ENCODE results near the gene RNF213. TPM values are rescaled to one million over a fixed set of nuclear protein-coding genes. Genes with fewer than 3 reads are reported as not detected.
"Not testable (repeated sequence)": the region's sequence is repeated elsewhere in the genome, so short reads cannot be mapped to it uniquely, and the experiment has no call there.

RNF213 gene
- total RNA-seq, 1 donor from 2014 or later: 221 TPM

GRCh38 chr17:80294653-80295052 lies 34.0 kb downstream of the RNF213 start:
- no peak for DNase-seq (ENCODE audit: low spot score)

DNA sequence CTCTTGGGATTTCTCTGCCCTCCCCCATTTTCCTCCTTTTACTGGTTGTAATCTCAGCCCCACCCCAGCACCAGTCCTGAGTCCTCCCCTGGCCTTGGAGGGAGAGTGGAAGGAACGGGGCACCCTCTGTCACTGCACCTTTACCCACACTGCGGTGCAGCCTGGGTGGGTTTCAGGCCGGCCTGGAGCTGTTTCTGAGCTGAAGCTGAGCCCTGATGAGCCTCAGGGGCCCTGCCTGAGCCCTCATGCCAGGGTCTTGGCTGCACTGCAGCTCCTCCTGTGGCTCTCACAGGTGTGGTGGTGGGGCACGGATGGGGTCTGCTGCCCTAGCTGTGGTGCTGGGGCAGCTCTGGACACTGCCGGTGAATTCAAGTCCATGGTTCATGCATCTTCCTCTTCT lies 34.5 kb downstream of the RNF213 start:
- DNase-seq (ENCODE audit: low spot score): no peak

- DNase-seq (ENCODE audit: low spot score): no peak
Measured at GRCh38 chr17:80295559-80295958, 34.9 kb downstream of the RNF213 start.

- no peak for DNase-seq (ENCODE audit: low spot score)
Measured at GRCh38 chr17:80296221-80296620, 35.6 kb downstream of the RNF213 start.

- no peak for DNase-seq (ENCODE audit: low spot score)
Measured at GRCh38 chr17:80297996-80298560, 37.4 kb downstream of the RNF213 start.

DNA sequence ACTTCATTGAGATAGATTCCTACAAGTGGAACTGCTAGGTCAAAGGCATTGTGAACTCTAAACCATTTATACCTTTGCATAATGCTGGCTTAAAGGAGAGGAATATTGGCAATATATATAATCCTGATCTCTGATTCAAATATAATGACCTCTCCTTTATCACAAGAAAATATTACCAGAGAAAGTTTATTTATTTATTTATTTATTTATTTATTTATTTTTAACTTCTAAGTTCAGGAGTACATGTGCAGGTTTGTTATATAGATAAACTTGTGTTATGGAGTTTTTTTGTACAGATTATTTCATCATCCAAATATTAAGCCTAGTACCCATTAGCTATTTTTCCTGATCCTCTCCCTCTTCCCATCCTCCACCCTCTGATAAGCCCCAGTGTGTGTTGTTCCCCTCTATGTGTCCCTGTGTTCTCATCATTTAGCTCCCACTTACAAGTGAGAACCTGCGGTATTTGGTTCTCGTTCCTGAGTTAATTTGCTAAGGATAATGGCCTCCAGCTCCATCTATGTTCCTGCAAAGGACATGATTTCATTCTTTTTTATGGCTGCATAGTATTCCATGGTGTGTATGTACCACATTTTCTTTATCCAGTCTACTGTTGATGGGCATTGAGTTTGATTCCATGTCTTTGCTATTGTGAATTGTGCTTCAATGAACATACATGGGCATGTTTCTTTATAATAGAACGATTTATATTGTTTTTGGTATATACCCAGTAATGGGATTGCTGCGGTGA lies 38.9 kb downstream of the RNF213 start:
- not testable (repeated sequence) for DNase-seq (ENCODE audit: low spot score)

GRCh38 chr17:80300756-80301155 lies 40.1 kb downstream of the RNF213 start:
- DNase-seq (ENCODE audit: low spot score): not testable (repeated sequence)

- no peak for DNase-seq (ENCODE audit: low spot score)
Measured at GRCh38 chr17:80303824-80304223, 43.2 kb downstream of the RNF213 start.

- DNase-seq (ENCODE audit: low spot score): no peak
Measured at GRCh38 chr17:80307994-80308691, 47.5 kb downstream of the RNF213 start.

- DNase-seq (ENCODE audit: low spot score): no peak
Measured at GRCh38 chr17:80308692-80309517, 48.3 kb downstream of the RNF213 start.

GRCh38 chr17:80311216-80311827 lies 50.7 kb downstream of the RNF213 start:
- no peak for DNase-seq (ENCODE audit: low spot score)

DNA sequence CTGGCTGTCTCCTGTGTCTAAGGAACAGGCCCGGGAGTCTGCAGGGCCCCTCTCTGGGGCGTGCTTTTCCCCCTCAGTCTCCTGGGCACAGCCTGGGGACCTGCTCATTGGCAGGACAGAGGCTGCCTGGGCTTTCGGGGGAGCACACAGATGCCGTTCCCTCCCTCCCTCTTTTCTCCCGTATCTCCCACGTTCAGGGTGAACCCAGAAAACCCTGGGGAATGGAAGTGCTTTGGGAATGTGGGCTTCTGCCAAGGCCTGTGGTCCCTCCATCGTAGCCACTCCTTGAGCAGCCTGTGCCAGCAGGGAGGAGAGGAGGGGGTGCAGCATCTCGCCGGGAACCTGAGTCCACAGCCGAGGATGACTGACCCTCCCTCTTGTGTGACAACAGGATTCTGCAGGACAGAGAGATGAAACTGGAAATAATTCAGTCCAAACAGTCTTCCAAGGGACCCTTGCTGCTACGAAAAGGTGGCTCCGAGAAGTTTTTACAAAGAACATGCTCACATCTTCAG lies 52.0 kb downstream of the RNF213 start:
- no peak for DNase-seq (ENCODE audit: low spot score)

- DNase-seq (ENCODE audit: low spot score): no peak
Measured at GRCh38 chr17:80313160-80313829, 52.6 kb downstream of the RNF213 start.

GRCh38 chr17:80313946-80314345 lies 53.3 kb downstream of the RNF213 start:
- DNase-seq (ENCODE audit: low spot score): not testable (repeated sequence)

DNA sequence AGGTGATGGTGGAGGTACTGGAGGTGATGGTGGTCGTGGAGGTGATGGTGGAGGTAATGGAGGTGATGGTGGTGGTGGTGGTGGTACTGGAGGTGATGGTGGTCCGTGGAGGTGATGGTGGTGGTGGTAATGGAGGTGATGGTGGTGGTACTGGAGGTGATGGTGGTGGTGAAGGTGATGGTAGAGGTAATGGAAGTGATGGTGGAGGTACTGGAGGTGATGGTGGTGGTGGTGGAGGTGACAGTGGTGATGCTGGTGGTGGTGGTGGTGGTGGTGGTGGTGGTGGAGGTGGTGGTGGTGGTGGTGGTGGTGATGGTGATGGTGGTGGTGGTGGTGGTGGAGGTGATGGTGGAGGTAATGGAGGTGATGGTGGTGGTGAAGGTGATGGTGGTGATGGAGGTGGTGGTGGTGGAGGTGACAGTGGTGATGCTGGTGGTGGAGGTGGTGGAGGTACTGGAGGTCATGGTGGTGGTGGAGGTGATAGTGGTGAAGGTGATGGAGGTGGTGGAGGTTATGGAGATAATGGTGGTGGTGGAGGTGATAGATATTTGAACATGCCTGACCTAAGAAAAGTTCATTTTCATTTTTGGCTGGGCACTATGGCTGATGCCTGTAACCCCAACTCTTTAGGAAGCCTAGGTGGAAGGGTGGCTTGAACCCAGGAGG lies 55.0 kb downstream of the RNF213 start:
- no peak for DNase-seq (ENCODE audit: low spot score)

GRCh38 chr17:80316431-80316830 lies 55.8 kb downstream of the RNF213 start:
- DNase-seq (ENCODE audit: low spot score): no peak

GRCh38 chr17:80316927-80317705 lies 56.5 kb downstream of the RNF213 start:
- no peak for DNase-seq (ENCODE audit: low spot score)

GRCh38 chr17:80317706-80317980 lies 57.0 kb downstream of the RNF213 start:
- no peak for DNase-seq (ENCODE audit: low spot score)

- no peak for DNase-seq (ENCODE audit: low spot score)
Measured at GRCh38 chr17:80318166-80318565, 57.5 kb downstream of the RNF213 start.
